Choroid plexus epithelial cell (primary cell): Measurements from ENCODE around the gene GALNT17.

Experiments
- DNase-seq: peaks from one replicate; pipeline ENCODE4 v3.0.0-alpha.2; 2010; ENCODE audit warnings: low read depth
- H3K4me3 ChIP-seq: 2 replicates; pipeline ENCODE4 v1.5.1; 2011; ENCODE audit warnings: low read depth, mild to moderate bottlenecking, control low read depth, low read length, moderate library complexity
- TF ChIP-seq, protein P1 (sequence below): conservative IDR thresholded peaks from 2 replicates; pipeline ENCODE4 v1.5.1; 2011; ENCODE audit warnings: low read depth, mild to moderate bottlenecking, control low read depth, inconsistent platforms, low read length, moderate library complexity

GALNT17 gene

DNA sequence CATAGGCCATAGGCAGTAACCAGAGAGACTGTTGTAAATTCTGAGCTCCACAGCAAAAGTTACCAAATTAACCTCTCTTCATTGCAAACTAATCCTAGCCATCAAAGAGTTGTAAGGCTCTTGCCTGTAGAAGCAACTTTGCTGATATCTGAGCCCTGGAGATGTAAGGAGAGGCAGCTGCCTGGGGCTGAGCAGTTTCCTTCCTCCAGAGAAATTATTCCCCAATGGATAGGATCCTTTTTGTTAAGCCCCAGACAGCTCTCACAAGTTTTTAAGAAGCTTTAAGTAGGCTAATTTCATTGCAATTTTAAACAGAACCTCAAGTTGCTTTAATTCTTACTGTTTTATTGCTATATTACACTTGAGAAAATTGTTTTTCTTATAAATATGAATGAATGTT lies 211.1 kb downstream of the GALNT17 start:
- DNase-seq, result no peak
- TF ChIP-seq, protein P1, sequence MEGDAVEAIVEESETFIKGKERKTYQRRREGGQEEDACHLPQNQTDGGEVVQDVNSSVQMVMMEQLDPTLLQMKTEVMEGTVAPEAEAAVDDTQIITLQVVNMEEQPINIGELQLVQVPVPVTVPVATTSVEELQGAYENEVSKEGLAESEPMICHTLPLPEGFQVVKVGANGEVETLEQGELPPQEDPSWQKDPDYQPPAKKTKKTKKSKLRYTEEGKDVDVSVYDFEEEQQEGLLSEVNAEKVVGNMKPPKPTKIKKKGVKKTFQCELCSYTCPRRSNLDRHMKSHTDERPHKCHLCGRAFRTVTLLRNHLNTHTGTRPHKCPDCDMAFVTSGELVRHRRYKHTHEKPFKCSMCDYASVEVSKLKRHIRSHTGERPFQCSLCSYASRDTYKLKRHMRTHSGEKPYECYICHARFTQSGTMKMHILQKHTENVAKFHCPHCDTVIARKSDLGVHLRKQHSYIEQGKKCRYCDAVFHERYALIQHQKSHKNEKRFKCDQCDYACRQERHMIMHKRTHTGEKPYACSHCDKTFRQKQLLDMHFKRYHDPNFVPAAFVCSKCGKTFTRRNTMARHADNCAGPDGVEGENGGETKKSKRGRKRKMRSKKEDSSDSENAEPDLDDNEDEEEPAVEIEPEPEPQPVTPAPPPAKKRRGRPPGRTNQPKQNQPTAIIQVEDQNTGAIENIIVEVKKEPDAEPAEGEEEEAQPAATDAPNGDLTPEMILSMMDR, result no peak
- H3K4me3 ChIP-seq, result no peak overlapping the region

DNA sequence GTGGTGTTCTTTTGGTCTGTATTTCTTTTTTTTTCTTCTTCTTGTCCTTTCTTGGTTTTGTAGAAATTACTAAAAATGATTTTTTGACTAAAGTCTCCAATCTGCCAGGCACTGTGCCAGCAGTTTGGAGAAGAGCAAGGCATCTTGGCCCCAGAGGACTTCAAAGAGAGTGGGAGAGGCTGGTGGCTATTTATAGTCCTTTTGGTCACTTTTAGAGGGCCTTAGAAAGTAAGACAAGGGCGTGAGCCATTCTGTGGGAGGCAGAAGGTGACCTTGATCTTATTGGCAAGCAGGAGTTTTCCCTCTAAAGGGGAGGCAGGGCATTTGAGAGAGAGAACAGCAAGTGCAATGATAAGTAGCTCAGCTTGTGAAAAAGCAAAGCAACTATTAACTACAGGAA lies 211.9 kb downstream of the GALNT17 start:
- TF ChIP-seq, protein P1, result no peak
- no peak for DNase-seq
- H3K4me3 ChIP-seq, result no peak overlapping the region

DNA sequence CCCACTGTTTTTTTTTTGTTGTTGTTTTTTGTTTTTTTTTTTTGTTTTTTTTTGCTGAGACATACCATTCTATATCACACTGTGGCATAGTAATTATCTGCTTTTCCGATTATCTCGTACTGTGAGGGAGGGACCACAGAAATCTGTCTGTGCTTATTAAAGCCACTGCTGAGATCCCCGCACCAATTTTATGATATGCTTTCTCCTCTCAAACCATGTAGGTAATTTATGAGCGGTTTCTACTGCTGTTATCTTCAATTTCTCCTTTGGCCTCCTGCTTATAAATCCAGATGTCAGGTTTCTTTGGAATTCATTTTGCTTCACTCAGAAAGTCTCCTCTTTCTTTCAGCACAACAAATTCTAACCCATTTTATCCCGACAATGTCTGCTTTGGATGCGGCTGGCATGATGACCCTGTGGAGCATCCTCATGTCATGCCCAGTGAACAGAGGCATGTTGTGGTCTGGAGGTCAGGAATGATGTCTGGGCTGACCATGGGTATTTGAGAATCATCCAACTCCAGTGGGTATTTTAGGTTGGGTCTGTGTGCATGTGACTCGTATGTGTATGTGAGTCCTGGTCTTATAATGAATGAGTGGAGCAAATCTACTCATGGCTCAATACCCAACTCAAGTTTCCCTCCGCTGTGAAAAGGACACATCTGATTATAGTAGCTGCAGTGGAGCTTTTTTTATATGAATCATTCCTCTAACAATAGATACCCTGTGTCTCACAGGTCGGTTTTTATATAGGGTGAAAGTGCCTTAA lies 213.4 kb downstream of the GALNT17 start:
- TF ChIP-seq, protein P1, result no peak

DNA sequence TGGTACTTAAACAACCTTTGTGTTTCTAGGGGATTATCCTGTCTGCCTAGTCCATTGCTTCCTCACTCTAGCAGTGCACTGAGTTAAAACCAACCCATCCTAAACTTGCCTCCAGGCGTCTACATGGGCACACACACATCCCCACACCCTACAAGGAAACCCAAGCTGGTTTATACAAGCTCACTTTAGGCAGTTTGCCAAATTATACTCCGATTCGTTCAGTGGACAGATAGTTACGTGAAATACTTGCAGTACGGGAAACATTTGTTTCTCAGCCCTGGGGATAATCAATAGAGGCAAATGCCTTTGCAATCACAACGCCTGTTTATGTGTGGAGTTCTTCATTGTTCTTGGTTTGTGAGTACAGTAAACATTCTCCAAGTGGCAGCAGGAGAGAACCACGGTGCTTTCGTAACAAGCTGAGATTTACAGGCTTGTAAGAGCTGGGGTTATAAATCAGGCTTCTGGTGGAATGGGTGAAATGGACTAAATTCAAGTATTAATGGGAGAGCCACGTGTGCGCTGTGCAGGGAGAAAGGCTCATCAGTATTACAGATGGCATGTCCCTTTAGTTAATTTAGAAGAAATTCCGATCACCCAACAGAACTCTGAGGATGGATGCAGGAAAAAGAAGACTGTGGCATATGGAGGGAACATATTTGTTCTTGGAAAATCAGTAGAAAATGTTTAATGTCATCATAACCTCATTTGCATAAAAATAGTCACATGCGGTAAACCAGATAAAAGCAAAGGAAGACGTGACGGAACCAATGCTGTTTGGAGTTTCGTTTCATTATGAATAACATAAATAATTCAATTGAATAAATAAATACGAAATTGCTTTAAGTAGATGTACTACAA lies 217.1 kb downstream of the GALNT17 start:
- TF ChIP-seq, protein P1, result no peak
- no peak for DNase-seq
- H3K4me3 ChIP-seq, result no peak overlapping the region

More for the DNA sequence above, 213.4 kb downstream of the GALNT17 start:
- DNase-seq, result no peak
- H3K4me3 ChIP-seq, result no peak overlapping the region

DNA sequence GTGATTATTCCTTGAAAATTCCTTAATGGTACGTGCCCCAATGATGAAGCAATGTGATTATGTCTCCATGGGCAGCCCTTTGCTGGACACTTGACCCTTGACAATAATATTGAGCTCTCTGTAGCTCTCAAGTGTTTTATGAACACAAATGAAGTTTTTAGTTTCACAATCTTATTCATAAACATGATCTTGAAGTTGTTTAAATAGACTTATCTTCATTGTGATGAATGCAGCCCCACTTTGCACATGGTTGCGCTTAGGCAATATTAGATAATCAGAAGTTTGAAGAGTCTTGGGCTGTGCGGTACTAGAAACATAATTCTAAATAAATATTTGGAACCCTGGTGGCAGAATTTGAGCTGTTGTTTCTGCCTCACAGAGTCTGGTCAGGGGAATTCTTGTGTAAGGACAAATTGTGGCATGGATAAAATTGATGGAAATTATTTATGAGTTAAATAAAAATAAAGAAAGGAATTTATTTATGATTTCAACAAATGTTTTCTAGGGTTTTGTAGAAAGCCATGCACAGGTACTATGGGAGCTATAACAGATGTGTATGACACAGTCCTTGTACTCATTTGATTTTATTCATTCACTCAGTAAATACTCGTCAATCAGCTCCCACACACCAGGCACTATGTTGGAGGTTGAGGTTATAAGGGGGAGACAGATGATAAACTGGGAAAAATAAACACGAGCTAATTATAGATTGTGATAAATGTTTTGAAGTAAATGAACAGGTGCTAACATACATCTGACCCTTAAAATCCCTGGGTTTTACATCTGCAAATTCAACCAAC lies 217.9 kb downstream of the GALNT17 start:
- no peak for DNase-seq
- H3K4me3 ChIP-seq, result no peak overlapping the region
- TF ChIP-seq, protein P1, result no peak

DNA sequence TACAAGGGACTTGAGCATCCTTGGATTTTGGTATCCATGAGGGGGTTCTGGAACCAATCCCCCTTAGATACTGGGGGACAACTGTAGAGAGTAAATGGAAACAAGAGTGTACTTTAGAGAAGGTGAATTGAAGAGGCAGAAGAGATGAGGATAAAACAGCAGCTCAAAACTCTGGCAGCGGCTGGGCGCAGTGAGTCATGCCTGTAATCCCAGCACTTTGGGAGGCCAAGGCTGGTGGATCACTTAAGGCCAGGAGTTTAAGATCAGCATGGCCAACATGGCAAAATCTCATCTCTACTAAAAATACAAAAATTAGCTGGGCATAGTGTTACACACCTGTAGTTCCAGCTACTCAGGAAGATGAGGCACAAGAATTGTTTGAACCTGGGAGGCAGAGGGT lies 218.7 kb downstream of the GALNT17 start:
- DNase-seq, result no peak
- H3K4me3 ChIP-seq, result no peak overlapping the region
- TF ChIP-seq, protein P1, result no peak
